ENCODE results near the gene ELMOD1. TPM values are rescaled to one million over a fixed set of nuclear protein-coding genes. Genes with fewer than 3 reads are reported as not detected.

Gene ELMOD1
- total RNA-seq, 2 experiments from 2014 or later: not detected

DNA sequence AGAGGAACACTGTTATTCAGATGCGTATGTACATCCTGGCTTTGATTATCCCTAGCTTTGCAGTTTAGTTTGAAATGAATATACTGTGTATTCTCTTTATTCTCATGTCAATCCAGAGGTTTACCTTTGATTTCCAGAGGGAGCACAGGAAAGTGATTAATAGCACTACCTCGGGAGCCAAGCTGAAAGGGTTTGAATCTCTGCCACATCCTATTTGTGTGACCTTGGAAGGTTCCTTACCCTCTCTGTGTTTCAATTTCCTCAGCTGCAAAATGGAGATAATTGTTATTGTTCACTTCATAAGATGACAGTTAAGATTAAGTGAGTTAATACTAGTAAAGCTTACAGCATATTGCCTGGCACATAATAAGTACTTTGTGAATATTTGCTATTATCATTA lies 17.9 kb downstream of the ELMOD1 start:
- no peak for DNase-seq
- Mint-ChIP-seq H3K4me1 (no peaks in the 10 kb centered on the region), H3K4me3 (no peak overlapping the region), H3K36me3 (ENCODE audit: low read depth) (no peaks in the 10 kb centered on the region), H3K27me3 (peaks cover 38% of the 10 kb centered on the region), H3K27ac (no peak overlapping the region), H3K9me3 (ENCODE audit: low read depth) (no peaks in the 10 kb centered on the region)
- ATAC-seq: no peak
- POLR2A ChIA-PET: no interaction called here
- intact Hi-C loops (cut with DNase I, micrococcal nuclease): no loop called here
- CTCF ChIA-PET: interaction anchor here (0.5 to 1.9 kb wide), 8 partner anchors 12 to 173 kb away, joined by 3 to 7 read pairs (median 4); no protein-coding TSS in a partner anchor

DNA sequence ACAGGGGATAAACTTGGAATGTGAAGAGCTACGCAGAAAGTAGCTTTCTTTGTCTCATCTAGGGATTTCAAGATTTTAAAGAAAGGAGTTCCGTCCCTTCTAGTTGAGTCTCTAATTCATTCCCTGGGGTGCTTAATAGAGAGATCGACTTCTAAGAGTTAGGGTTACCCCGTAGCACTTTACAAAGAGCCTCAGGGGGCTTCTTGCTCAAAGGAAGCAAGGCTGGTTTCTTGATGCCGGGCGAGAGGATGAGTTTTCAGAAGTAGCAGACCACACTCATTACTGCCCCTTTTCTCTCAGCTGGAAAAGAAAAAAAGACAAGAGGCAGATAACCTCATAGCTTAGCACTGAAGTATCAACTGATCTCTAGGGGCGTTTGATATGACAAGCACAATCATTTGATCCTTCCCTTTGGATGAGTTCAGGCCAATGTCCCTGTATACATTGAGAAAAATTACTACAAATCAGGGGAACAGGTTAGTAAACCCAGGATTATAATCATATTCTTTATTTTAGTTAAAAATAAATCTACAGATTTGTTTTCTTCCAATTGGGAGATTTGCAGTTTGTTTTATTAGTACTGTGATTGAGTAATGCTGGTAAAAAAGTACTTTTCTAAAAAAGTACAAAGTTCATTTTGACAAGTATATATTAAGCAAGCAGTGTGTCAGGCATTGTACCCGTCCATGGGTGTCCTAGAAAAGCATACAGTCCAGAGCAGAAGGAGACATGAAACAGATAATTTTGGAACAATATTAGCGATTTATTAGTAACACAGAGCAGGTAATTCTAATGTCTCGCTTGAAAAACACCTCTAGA lies 18.7 kb downstream of the ELMOD1 start:
- ATAC-seq (no peak), DNase-seq (no peak)
- POLR2A ChIA-PET: no interaction called here
- H3K36me3 Mint-ChIP-seq (ENCODE audit: low read depth): no peaks in the 10 kb centered on the region
- H3K27ac Mint-ChIP-seq: no peak overlapping the region
- intact Hi-C loops (cut with DNase I, micrococcal nuclease): no loop called here
- peaks cover 33% of the 10 kb centered on the region for H3K27me3 Mint-ChIP-seq
- H3K4me3 Mint-ChIP-seq: no peak overlapping the region
- CTCF ChIA-PET: interaction anchor here (0.5 to 1.9 kb wide), 7 partner anchors 11 to 172 kb away, joined by 3 to 7 read pairs (median 4); no protein-coding TSS in a partner anchor
- H3K4me1 Mint-ChIP-seq: no peaks in the 10 kb centered on the region
- H3K9me3 Mint-ChIP-seq (ENCODE audit: low read depth): no peaks in the 10 kb centered on the region

GRCh38 chr11:107612445-107612844 lies 21.5 kb downstream of the ELMOD1 start:
- no peak overlapping the region for H3K4me3 Mint-ChIP-seq
- intact Hi-C loops (cut with DNase I, micrococcal nuclease): no loop called here
- no peak for DNase-seq
- H3K36me3 Mint-ChIP-seq (ENCODE audit: low read depth): no peaks in the 10 kb centered on the region
- ChIA-PET CTCF (interaction anchor here (0.6 to 0.7 kb wide), 2 partner anchors 127 to 192 kb away, joined by 3 read pairs; no protein-coding TSS in a partner anchor), POLR2A (no interaction called here)
- H3K4me1 Mint-ChIP-seq: no peaks in the 10 kb centered on the region
- no peak for ATAC-seq
- no peaks in the 10 kb centered on the region for H3K9me3 Mint-ChIP-seq (ENCODE audit: low read depth)
- no peak overlapping the region for H3K27ac Mint-ChIP-seq
- H3K27me3 Mint-ChIP-seq: peaks cover 28% of the 10 kb centered on the region

DNA sequence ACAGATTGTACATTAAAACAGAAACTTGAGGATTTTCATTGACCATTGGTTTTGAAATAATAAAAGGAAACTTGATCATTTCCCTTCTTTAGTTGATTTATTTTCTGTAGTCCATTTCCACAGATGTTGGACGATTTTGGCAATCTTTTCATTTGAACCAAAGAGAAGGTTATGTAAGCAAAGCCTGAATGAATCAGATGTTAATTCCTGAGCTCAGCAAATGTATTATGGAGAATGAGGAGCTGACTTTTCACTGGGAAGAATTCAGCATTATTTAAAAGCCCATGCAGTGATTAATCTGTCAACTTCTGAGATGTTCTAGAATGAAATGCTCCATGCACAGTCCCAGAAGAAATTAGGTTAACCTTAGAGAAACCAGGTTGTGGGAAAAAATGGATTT lies 29.0 kb downstream of the ELMOD1 start:
- DNase-seq (no peak), ATAC-seq (no peak)
- ChIA-PET CTCF (interaction anchor here (0.8 to 1.5 kb wide), 2 partner anchors 11 to 69 kb away, joined by 3 to 4 read pairs; no protein-coding TSS in a partner anchor), POLR2A (no interaction called here)
- Mint-ChIP-seq H3K27ac (no peak overlapping the region), H3K4me3 (no peak overlapping the region), H3K9me3 (ENCODE audit: low read depth) (no peaks in the 10 kb centered on the region), H3K27me3 (peaks cover 16% of the 10 kb centered on the region), H3K36me3 (ENCODE audit: low read depth) (no peaks in the 10 kb centered on the region), H3K4me1 (no peaks in the 10 kb centered on the region)
- intact Hi-C loops (cut with DNase I, micrococcal nuclease): no loop called here

DNA sequence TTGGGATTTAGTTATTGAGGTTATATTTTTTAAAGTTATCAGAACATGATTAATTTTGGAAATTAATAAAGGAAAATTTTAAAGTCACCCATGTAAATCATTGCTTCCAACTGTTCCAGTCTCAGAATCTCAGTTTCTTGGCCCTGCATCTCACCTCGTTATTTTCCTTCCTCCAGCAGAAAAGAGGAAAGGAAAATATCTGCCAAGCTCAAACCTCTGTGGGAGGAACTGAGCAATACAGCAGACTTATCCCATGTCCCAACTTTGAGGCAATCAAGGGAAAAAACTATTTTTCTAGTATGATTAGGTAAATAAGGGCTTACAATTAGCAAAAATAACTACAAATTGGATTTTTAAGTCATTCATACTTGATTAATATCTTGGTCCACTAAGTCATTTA lies 30.1 kb downstream of the ELMOD1 start:
- intact Hi-C loops (cut with DNase I, micrococcal nuclease): no loop called here
- ATAC-seq (no peak), DNase-seq (no peak)
- peaks cover 20% of the 10 kb centered on the region for H3K27me3 Mint-ChIP-seq
- H3K4me3 Mint-ChIP-seq: no peak overlapping the region
- ChIA-PET POLR2A (no interaction called here), CTCF (interaction anchor here (1.5 kb wide), 1 partner anchor 12 kb away, joined by 4 read pairs; no protein-coding TSS in a partner anchor)
- no peaks in the 10 kb centered on the region for H3K9me3 Mint-ChIP-seq (ENCODE audit: low read depth)
- H3K27ac Mint-ChIP-seq: no peak overlapping the region
- no peaks in the 10 kb centered on the region for H3K36me3 Mint-ChIP-seq (ENCODE audit: low read depth)
- H3K4me1 Mint-ChIP-seq: no peaks in the 10 kb centered on the region

DNA sequence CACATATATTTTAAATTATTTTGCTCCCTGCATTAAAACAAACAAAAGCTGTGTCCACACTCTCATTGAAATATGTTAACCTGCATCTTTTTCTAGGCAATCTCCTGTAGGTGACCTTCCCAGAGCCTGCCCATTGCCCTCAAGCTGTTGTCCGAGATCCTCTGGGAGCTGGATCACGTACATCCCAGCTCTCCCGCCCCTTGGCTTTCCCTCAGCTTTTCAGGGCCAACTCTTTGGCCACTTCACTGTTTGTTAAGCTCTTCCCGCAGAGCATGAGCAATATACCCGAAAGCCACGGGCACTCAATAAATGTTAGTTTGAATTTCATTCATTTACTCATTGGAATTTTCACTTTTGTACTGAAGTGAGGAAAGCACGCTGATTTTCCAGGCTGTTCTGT lies 32.2 kb downstream of the ELMOD1 start:
- H3K9me3 Mint-ChIP-seq (ENCODE audit: low read depth): no peaks in the 10 kb centered on the region
- ATAC-seq (no peak), DNase-seq (no peak)
- H3K27me3 Mint-ChIP-seq: peaks cover 25% of the 10 kb centered on the region
- intact Hi-C loops (cut with DNase I, micrococcal nuclease): no loop called here
- no peak overlapping the region for H3K4me3 Mint-ChIP-seq
- H3K36me3 Mint-ChIP-seq (ENCODE audit: low read depth): no peaks in the 10 kb centered on the region
- ChIA-PET CTCF (interaction anchor here (0.6 to 1.0 kb wide), 2 partner anchors 14 to 50 kb away, joined by 4 read pairs; no protein-coding TSS in a partner anchor), POLR2A (no interaction called here)
- H3K4me1 Mint-ChIP-seq: no peaks in the 10 kb centered on the region
- no peak overlapping the region for H3K27ac Mint-ChIP-seq

DNA sequence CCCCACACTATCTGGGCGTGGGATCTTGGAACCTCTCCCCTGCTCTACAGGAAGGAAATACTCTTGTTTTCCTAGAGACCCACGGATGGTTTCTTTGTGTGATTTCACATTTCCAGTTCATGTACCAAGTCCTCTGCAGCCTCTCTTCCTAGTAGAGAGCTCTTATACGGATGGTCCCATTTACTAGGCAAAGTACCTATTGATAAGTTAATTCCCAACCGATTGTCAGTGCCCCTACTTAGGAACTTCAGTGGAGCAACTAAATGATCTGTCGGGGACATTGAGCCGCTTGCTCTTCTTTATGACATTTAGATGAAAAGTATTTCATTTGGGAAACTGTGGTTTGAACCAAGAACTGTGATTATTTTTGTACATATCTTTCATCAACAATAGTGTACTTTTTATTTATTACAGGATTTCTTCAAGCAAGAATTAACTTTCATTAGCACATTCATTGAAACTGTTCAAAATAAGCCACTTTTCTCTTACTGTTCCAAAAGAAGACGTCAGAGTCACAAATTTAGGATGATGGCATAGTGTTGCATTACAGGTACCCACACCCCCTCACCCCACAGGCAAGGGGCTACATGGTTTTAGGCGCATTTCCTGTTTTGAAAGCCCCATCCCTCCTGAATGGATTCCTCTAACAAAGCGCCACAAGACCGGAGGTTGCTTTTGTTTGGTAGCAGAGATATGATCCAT lies 34.2 kb downstream of the ELMOD1 start:
- intact Hi-C loops (cut with DNase I, micrococcal nuclease): no loop called here
- no peaks in the 10 kb centered on the region for H3K36me3 Mint-ChIP-seq (ENCODE audit: low read depth)
- no peak overlapping the region for H3K4me3 Mint-ChIP-seq
- ATAC-seq (no peak), DNase-seq (no peak)
- CTCF ChIA-PET: no interaction called here
- H3K27me3 Mint-ChIP-seq: peaks cover 30% of the 10 kb centered on the region
- no peak overlapping the region for H3K27ac Mint-ChIP-seq
- POLR2A ChIA-PET: no interaction called here
- H3K4me1 Mint-ChIP-seq: no peaks in the 10 kb centered on the region
- no peaks in the 10 kb centered on the region for H3K9me3 Mint-ChIP-seq (ENCODE audit: low read depth)

- CTCF ChIA-PET: no interaction called here
- Mint-ChIP-seq H3K9me3 (ENCODE audit: low read depth) (no peaks in the 10 kb centered on the region), H3K4me1 (no peaks in the 10 kb centered on the region), H3K27me3 (peaks cover 30% of the 10 kb centered on the region), H3K36me3 (ENCODE audit: low read depth) (no peaks in the 10 kb centered on the region), H3K27ac (no peak overlapping the region), H3K4me3 (no peak overlapping the region)
- ATAC-seq (no peak), DNase-seq (no peak)
- POLR2A ChIA-PET: no interaction called here
- intact Hi-C loops (cut with DNase I, micrococcal nuclease): no loop called here
Measured at GRCh38 chr11:107625685-107625989, 34.7 kb downstream of the ELMOD1 start.

- H3K4me3 Mint-ChIP-seq: no peak overlapping the region
- ATAC-seq (no peak), DNase-seq (no peak)
- H3K9me3 Mint-ChIP-seq (ENCODE audit: low read depth): no peaks in the 10 kb centered on the region
- intact Hi-C loops (cut with DNase I, micrococcal nuclease): no loop called here
- ChIA-PET CTCF (interaction anchor here (0.5 to 0.6 kb wide), 2 partner anchors 66 to 971 kb away, joined by 3 read pairs; no protein-coding TSS in a partner anchor), POLR2A (no interaction called here)
- H3K4me1 Mint-ChIP-seq: no peaks in the 10 kb centered on the region
- no peaks in the 10 kb centered on the region for H3K36me3 Mint-ChIP-seq (ENCODE audit: low read depth)
- no peak overlapping the region for H3K27ac Mint-ChIP-seq
- peaks cover 39% of the 10 kb centered on the region for H3K27me3 Mint-ChIP-seq
Measured at GRCh38 chr11:107631043-107631442, 40.1 kb downstream of the ELMOD1 start.

DNA sequence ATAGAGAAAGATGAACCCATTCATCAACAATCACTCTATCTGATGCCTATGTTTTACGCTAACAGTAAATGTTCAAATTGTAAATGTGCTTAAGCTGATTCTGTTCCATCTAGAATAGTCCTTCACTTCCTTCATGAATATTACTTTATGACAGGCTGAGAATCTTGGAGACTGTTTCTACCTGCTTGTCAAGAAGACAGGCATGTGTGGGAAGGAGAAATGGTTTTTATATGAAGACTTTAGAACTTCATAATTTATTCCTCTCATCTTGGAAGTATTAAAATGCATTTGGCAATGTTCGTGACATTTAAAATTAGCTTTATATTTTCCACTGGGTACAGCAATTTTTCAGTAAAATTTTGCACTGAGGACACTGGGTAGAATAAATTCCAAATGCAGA lies 41.0 kb downstream of the ELMOD1 start:
- H3K9me3 Mint-ChIP-seq (ENCODE audit: low read depth): no peaks in the 10 kb centered on the region
- H3K27ac Mint-ChIP-seq: no peak overlapping the region
- ChIA-PET CTCF (no interaction called here), POLR2A (no interaction called here)
- peaks cover 39% of the 10 kb centered on the region for H3K27me3 Mint-ChIP-seq
- H3K36me3 Mint-ChIP-seq (ENCODE audit: low read depth): no peaks in the 10 kb centered on the region
- ATAC-seq (no peak), DNase-seq (no peak)
- intact Hi-C loops (cut with DNase I, micrococcal nuclease): no loop called here
- H3K4me1 Mint-ChIP-seq: no peaks in the 10 kb centered on the region
- no peak overlapping the region for H3K4me3 Mint-ChIP-seq

- Mint-ChIP-seq H3K36me3 (ENCODE audit: low read depth) (no peaks in the 10 kb centered on the region), H3K27me3 (peaks cover 11% of the 10 kb centered on the region), H3K4me1 (no peaks in the 10 kb centered on the region), H3K9me3 (ENCODE audit: low read depth) (no peaks in the 10 kb centered on the region), H3K4me3 (no peak overlapping the region), H3K27ac (no peak overlapping the region)
- POLR2A ChIA-PET: no interaction called here
- ATAC-seq (no peak), DNase-seq (no peak)
- intact Hi-C loops (cut with DNase I, micrococcal nuclease): no loop called here
- CTCF ChIA-PET: interaction anchor here (0.6 to 1.2 kb wide), 3 partner anchors 9 to 47 kb away, joined by 3 to 4 read pairs (median 3); no protein-coding TSS in a partner anchor
Measured at GRCh38 chr11:107646783-107647182, 55.8 kb downstream of the ELMOD1 start.

GRCh38 chr11:107648242-107648641 lies 57.3 kb downstream of the ELMOD1 start:
- Mint-ChIP-seq H3K27me3 (peaks cover 16% of the 10 kb centered on the region), H3K27ac (no peak overlapping the region), H3K9me3 (ENCODE audit: low read depth) (no peaks in the 10 kb centered on the region), H3K36me3 (ENCODE audit: low read depth) (no peaks in the 10 kb centered on the region), H3K4me3 (no peak overlapping the region), H3K4me1 (no peaks in the 10 kb centered on the region)
- POLR2A ChIA-PET: no interaction called here
- intact Hi-C loops (cut with DNase I, micrococcal nuclease): no loop called here
- ATAC-seq (no peak), DNase-seq (no peak)
- CTCF ChIA-PET: no interaction called here
